Ovary (tissue), 9 donors: ENCODE data around the gene MRPS5. TPM values are rescaled to one million over a fixed set of nuclear protein-coding genes. Genes with fewer than 3 reads are reported as not detected.

Source experiments
- DNase-seq, 5 donors: peaks; one replicate each; pipeline ENCODE4 v3.0.0-alpha.2; 2019 to 2020
- H3K27ac ChIP-seq, 2 donors: fragments of 200-600 bp; one replicate each; pipeline versions ENCODE4 v1.5.1 to v1.8.0; 2019 to 2022
- H3K27me3 ChIP-seq: fragments of 200-600 bp; one replicate; pipeline ENCODE4 v1.8.0; 2022
- H3K36me3 ChIP-seq: fragments of 200-600 bp; sonication (generic); one replicate; pipeline ENCODE4 v1.5.1; 2019
- H3K4me1 ChIP-seq: one replicate; pipeline ENCODE4 v1.8.1; 2013; ENCODE audit warnings: mild to moderate bottlenecking, moderate library complexity; ENCODE audit not compliant: insufficient read depth
- H3K4me3 ChIP-seq: fragments of 200-600 bp; sonication (generic); one replicate; pipeline ENCODE4 v1.5.1; 2017
- H3K9me3 ChIP-seq, 2 donors: fragments of 200-600 bp in 1 of 2; sonication (generic) in 1 of 2; one replicate each; pipeline versions ENCODE4 v1.5.1 to v1.8.1; 2013 to 2019; ENCODE audit warnings: mild to moderate bottlenecking in 1 of 2, moderate library complexity in 1 of 2
- EP300 ChIP-seq: sonication (generic); formaldehyde crosslinking; IDR thresholded peaks from one replicate; pipeline ENCODE4 v1.6.1; 2017; ENCODE audit warnings: antibody characterized with exemption
- POLR2A ChIP-seq: fragments of 450-650 bp; IDR thresholded peaks from one replicate; pipeline ENCODE4 v1.6.1; 2017; ENCODE audit warnings: antibody characterized with exemption, mild to moderate bottlenecking, moderate library complexity
- WGBS, 3 donors: extraction: QIAGEN DNeasy Blood & Tissue Kit in 1 of 3; methylation state at CpG; one replicate each; pipeline versions ENCODE4 v1.1.5 to v1.1.7; 2013 to 2017; 5-methylcytosine and 5-hydroxymethylcytosine counted together
- intact Hi-C, 4 donors: fragments of 100-400 bp; cut with DNase I; formaldehyde crosslinking; loops; one replicate each; pipeline versions ENCODE4 v1.11.0 to v1.15.1; 2022 to 2023
- polyA plus RNA-seq, 2 donors: library from polyadenylated mRNA; stranded (reverse); fragments of 200-250 nt in 1 of 2; fragments of 350-450 nt in 1 of 2; fragmentation: Illumina TruSeq in 1 of 2; extraction: RNeasy Lipid Tissue Mini Kit (QIAGEN cat#74804) in 1 of 2; gene quantifications; one replicate each; pipeline ENCODE4 v1.2.3, GENCODE V29; 2013 to 2014
- total RNA-seq, 7 donors: library from RNA; depleted of rRNA in 2 of 7; stranded (reverse); fragments of >200 nt in 2 of 7; fragmentation: NEBNext Ultra II Directional in 3 of 7; extraction: Animal tissue kit (Norgen Biotek cat#: 25700) in 3 of 7; gene quantifications; one replicate each; pipeline versions ENCODE4 v1.1.0 to v1.2.4, GENCODE V29; 2016 to 2023
- TF ChIP-seq, protein P1 (sequence below), 3 donors: fragments of 450-650 bp in 2 of 3; fragments of 200-600 bp in 1 of 3; IDR thresholded peaks; one replicate each; pipeline versions ENCODE4 v1.5.1 to v1.8.0; 2016 to 2022; ENCODE audit warnings: antibody characterized with exemption in 3 of 3, mild to moderate bottlenecking in 1 of 3
- donor health status: DM: no; HTN: no; CAD: no; lungs with moderate emphysema.
- donor health status: DM: no; HTN: no; CAD: no.
- donor health status: Bipolar disorder and iron deficiency.
- donor health status: DM: yes; HTN: yes; CAD: no.
- donor health status: DM: no; HTN: no; CAD: no.
- donor health status: DM: yes; HTN: yes; CAD: no.

The MRPS5 gene
- total and polyA plus RNA-seq, 9 donors = 32.4 to 62.9 (median 39.7) TPM

- Histone ChIP-seq H3K36me3 (no peaks in the 10 kb centered on the region), H3K4me3 (no peak overlapping the region), H3K4me1 (peaks cover 3% of the 10 kb centered on the region), H3K9me3 (no peaks in the 10 kb centered on the region), H3K27ac (no peak overlapping the region), H3K27me3 (no peaks in the 10 kb centered on the region)
- intact Hi-C loops = no loop called here
- TF ChIP-seq, protein P1, sequence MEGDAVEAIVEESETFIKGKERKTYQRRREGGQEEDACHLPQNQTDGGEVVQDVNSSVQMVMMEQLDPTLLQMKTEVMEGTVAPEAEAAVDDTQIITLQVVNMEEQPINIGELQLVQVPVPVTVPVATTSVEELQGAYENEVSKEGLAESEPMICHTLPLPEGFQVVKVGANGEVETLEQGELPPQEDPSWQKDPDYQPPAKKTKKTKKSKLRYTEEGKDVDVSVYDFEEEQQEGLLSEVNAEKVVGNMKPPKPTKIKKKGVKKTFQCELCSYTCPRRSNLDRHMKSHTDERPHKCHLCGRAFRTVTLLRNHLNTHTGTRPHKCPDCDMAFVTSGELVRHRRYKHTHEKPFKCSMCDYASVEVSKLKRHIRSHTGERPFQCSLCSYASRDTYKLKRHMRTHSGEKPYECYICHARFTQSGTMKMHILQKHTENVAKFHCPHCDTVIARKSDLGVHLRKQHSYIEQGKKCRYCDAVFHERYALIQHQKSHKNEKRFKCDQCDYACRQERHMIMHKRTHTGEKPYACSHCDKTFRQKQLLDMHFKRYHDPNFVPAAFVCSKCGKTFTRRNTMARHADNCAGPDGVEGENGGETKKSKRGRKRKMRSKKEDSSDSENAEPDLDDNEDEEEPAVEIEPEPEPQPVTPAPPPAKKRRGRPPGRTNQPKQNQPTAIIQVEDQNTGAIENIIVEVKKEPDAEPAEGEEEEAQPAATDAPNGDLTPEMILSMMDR (IDR thresholded peaks at IDR 0.05) = no peak
- no peak for TF ChIP-seq POLR2A
- no peak for TF ChIP-seq EP300
- DNase-seq = no peak
- WGBS, 3 donors = 92 to 94% (median 94%) methylated on average over 7 of the region's 7 CpGs
These were observed 8.1 kb downstream of the MRPS5 start for GRCh38 chr2:95113464-95113863.

DNA sequence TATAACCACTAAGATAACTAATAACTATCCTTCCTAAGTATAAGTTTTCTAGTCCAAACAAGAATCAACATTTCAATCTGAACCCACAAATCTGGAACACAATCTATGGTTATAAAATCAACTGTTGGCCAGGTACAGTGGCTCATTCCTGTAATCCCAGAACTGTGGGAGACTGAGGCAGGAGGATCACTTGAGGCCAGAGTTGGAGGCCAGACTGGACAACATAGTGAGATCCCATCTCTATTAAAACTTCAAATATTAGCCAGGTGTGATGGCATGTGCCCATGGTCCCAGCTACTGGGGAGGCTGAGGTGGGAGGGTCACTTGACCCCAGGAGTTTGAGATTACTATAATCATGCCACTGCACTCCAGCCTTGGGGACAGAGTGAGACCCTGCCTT, 11.2 kb downstream of the MRPS5 start:
- Histone ChIP-seq H3K4me1 (no peaks in the 10 kb centered on the region), H3K27me3 (no peaks in the 10 kb centered on the region), H3K36me3 (no peaks in the 10 kb centered on the region), H3K9me3 (no peaks in the 10 kb centered on the region), H3K27ac (no peak overlapping the region), H3K4me3 (no peak overlapping the region)
- intact Hi-C loops = no loop called here
- TF ChIP-seq POLR2A (no peak), EP300 (no peak)
- TF ChIP-seq, protein P1 (IDR thresholded peaks at IDR 0.05) = no peak
- DNase-seq = no peak

DNA sequence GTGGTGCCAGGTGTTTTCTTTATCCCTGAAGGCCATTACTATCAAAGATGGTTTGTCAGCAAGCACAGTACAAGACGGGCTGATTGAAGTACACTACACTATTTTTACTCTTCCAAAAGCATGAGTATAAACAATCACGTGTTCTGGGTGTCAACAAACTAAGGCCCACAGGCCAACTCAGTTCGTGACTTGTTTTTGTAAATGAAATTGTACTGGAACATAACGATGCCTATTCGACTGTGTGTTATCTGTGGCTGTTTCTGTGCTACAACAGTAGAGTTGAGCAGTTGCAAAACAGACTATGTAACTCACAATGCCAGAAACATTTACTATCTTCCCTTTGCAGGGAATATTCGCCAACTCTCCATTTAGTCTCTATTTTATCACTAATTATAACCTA, 12.3 kb downstream of the MRPS5 start:
- no peaks in the 10 kb centered on the region for H3K36me3 ChIP-seq
- H3K27me3 ChIP-seq = no peaks in the 10 kb centered on the region
- no peak overlapping the region for H3K4me3 ChIP-seq
- 28 to 60% (median 29%) methylated on average over 6 of the region's 6 CpGs for WGBS, 3 donors
- no peak overlapping the region for H3K27ac ChIP-seq
- intact Hi-C loops = no loop called here
- H3K4me1 ChIP-seq = no peaks in the 10 kb centered on the region
- DNase-seq = no peak
- TF ChIP-seq EP300 = no peak
- TF ChIP-seq, protein P1 (IDR thresholded peaks at IDR 0.05) = no peak
- no peak for TF ChIP-seq POLR2A
- no peaks in the 10 kb centered on the region for H3K9me3 ChIP-seq

DNA sequence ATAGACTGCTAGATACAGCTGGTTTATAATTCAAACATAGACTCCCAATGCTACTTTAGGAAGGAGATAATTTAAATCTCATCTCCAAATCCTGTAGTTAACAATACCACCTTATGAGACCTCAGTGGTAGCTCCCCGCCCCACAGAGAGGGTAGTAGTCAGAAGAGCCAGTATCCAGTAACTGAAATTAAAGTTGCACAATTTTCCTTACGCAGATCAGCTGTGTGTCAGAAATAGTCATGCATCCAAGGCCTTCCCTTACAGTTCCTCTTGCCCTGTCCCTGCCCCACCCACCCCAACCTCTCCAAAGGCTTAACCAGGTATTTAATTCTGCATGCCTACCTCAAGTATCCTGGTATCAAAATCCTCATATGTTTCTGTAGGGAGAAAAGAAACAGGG, 15.5 kb downstream of the MRPS5 start:
- 91 to 96% (median 95%) methylated on average over 2 of the region's 2 CpGs for WGBS, 3 donors
- no peak for DNase-seq
- Histone ChIP-seq H3K4me3 (no peak overlapping the region), H3K27me3 (no peaks in the 10 kb centered on the region), H3K4me1 (no peaks in the 10 kb centered on the region), H3K27ac (no peak overlapping the region), H3K36me3 (no peaks in the 10 kb centered on the region), H3K9me3 (no peaks in the 10 kb centered on the region)
- TF ChIP-seq EP300 = no peak
- TF ChIP-seq POLR2A = no peak
- TF ChIP-seq, protein P1 (IDR thresholded peaks at IDR 0.05) = no peak
- intact Hi-C loops = no loop called here

- TF ChIP-seq POLR2A = no peak
- TF ChIP-seq EP300 = no peak
- TF ChIP-seq, protein P1 (IDR thresholded peaks at IDR 0.05) = no peak
- Histone ChIP-seq H3K9me3 (no peaks in the 10 kb centered on the region), H3K4me3 (no peak overlapping the region), H3K4me1 (no peaks in the 10 kb centered on the region), H3K27me3 (no peaks in the 10 kb centered on the region), H3K36me3 (no peaks in the 10 kb centered on the region), H3K27ac (no peak overlapping the region)
- DNase-seq = no peak
- intact Hi-C loops = no loop called here
- WGBS, 3 donors = 92 to 96% (median 93%) methylated on average over 8 of the region's 8 CpGs
These were observed 17.0 kb downstream of the MRPS5 start for GRCh38 chr2:95104606-95105005.
